HG02623 (cell line): Measurements from ENCODE around the gene VPS26B.
"Not testable (repeated sequence)": the region's sequence is repeated elsewhere in the genome, so short reads cannot be mapped to it uniquely, and the experiment has no call there.

Experiments used
- ATAC-seq: cut with Tn5 transposase; IDR thresholded peaks from one replicate; pipeline ENCODE4 v1.9.1; 2021; ENCODE audit warnings: moderate library complexity; ENCODE audit not compliant: unreplicated experiment

Gene VPS26B

DNA sequence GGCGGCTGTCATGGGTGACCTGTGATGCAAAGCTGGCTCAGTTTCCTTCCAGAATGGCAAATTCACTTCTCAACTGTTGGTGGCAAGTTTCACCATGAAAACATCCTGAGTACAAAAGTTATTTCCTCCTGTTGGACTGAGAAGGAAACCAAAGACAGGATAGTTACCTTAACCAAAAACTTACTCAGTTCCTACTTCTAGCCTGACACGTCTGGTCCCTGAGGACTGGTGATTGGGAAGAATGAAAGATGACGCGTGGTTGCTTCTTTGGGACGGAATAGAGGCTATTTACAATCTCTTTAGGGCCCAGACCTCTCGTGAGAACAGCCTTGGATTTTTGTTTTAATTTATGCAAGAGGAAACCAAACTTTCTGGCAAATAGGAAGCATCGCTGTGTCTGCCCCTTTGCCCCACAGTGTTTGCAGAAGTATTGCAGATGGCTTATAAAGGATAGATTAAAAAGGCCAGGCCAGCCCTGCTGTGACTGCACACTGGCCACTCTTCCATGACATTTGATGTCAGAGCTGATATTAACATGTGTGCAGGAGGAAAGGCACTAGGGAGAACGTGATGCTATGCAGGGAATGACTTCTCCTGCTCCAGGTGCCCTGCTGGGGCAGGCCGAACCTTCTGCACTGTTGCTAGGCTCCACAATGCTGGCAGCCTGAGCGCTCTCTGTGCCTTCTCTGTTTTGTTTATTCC is 7.6 kb downstream of the VPS26B start:
- no peak for ATAC-seq

DNA sequence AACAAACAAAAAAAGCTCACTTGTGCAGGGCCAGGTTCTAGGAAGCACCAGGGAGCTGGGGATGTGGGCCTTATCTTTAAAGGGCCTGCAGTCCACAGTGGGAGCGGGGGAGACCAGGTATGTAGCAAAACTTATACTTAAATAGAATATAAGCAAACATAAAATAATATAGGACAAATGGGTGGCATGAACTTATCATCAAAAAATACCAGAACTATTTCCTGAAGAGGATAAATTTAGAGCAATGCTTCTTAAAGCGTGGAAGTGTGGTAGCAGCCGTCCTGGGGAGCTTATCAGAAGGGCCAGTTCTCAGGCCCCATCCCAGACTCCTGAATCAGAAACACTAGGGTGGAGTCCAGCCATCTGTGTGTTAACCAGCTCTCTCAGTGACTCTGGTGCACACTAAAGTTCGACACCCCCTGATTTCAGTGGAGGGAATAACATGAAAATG is 9.3 kb downstream of the VPS26B start:
- no peak for ATAC-seq

DNA sequence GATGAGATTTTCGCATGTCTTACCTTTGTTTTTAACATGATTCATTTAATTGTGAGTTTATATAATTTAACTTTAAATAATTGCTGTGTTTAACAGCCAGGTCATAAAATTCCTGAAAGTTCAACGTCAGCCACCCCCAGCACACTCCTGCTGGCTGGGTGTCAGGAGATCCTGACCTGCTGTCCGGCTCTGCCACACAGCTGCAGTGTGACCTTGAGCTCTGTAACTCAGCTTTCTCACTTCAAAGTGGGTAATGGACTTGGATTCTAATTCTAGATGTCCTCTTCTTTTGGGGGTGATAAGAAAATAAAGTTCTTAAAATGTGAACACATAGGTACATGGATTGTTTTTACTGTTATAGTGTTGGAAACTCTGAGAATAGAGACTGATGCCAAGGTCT is 10.9 kb downstream of the VPS26B start:
- ATAC-seq, result no peak

DNA sequence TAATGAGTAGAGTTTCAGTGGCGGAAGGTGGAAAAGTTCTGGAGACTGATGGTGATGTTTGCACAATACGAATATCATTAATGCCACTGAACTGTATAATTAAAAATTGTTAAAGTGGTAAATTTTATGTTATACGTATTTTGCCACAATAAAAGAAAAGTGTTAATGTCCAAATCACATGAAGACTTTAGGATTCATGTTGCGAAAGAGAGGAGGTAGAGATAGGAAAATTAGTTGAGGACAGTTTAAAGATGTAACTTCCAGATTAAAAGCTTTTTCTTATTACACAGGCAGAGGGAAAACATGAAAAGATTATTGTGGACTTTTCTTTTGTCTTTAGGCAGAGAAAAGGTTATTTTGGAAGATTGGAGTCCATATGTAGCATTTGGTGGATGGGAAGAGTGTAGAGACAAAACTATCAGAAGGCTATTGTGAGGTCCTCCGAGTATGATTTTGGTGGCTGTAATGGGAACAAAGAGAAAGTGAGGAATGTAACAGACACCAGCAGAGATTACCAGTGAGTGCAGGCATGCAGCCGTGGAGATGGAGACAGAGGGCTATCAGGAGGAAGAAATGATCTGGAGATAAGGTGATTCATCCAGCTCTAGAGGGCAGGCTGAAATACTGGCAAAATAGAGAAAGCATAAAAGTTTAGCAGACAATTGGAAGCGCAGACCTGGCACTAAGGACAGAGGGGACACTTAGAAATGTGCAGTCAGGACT is 12.5 kb downstream of the VPS26B start:
- no peak for ATAC-seq

DNA sequence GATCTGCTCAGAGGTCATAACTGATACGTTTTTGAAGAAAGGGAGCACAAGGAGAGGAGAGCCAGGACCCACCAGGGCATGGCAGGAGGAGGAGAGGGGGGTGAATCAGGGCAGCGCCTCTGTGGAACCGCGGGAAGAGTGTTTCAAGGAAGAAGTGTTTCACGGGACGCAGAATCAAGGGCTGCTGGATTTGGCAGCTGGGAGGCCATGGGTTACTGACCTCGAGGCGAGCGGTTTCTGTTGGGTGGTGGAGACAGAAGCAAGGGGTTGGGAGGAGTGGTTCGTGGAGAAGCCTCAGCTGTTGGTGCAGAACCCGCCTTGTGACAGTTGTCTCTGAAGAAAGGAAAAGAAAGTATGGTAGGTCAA is 13.1 kb downstream of the VPS26B start:
- ATAC-seq, result no peak

DNA sequence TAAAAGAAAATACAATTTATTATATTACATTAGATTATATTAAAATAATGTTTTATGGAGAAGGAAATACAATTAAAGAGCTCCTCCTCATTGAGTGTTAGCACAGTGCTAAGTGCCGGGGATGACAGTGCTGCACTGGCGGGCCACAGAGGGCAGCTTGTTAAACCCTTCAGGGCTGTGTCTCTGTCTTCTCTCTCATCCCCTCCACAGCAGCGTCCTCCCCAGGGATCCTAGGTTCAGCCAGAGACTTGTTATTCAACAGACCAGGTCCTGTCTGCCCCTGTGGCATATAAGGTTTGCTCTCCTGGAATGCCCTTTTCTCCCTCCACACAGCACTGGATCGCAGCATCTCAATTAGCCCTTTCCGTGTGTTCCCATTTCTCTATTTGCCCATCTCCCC is 14.5 kb downstream of the VPS26B start:
- ATAC-seq, result no peak

DNA sequence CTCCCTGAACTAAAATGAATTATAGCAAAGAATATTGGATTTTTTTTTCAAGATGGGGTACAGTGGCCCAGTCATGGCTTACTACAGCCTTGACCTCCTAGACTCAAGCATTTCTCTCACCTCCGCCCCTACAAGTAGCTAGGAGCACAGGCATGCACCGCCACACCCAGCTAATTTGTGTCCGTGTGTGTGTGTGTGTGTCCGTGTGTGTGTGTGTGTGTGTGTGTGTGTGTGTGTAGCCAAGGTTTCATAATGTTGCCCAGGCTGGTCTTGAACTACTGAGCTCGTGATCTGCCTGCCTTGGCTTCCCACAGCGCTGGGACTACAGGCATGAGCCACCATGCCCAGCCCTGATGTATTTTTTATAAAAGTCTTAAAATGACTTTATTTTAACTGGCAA is 16.1 kb downstream of the VPS26B start:
- no peak for ATAC-seq

DNA sequence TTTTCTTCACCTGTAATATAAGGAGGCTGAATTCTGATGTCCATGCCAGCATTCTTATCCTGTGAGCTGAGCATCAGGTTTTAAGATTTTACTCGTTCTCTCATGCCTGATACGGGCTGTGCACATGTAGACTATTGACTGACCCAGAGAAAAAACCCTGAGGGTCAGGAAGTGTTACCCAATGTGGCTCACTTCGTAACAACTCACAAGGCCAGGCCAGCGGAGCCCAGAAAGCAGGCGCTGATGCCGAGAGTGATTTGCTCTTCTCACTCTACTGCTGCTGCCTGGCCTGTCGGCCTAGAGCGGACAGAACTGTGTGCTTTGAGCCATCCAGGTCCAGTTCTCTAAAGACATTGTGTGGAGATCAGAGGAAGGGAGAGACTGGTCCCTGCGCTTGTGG is 17.9 kb downstream of the VPS26B start:
- no peak for ATAC-seq

DNA sequence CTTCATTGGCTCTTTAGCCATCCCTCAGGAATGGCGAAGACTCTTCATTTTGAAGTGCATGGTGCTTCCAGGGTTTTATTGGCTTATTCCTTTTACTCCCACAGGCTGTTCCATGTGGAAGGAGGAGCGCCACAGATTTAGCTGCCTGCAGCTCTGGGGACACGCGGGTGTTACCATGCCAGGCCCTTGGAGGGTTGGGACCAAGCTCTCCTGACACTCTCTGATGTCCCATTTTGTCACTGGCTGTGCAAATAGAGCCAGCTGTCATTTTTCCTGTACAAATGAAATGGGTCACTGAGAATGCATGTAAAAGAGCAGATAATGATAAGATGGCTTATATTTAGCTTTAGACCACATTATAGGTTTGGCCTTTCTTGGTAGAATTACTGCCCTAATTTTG is 19.4 kb downstream of the VPS26B start:
- no peak for ATAC-seq

DNA sequence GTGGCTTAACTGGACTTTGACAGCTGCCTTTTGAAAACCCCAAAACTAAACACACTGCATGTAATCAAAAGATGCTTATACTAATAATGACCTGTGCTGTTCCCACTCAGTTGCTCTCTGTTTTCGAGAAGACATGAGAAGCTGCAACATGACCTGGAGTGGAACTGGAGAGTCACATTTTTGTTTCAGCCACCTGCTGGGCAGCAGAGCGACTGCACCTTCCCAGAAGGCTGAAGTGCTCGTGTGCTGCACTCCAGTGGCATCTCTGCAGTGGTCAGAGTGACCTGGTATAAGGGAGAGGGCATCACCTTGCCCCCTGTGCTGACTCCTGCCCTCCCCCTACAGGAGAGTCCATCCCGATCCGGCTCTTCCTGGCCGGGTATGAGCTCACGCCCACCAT is 20.1 kb downstream of the VPS26B start:
- peak; percentile 68 for ATAC-seq

DNA sequence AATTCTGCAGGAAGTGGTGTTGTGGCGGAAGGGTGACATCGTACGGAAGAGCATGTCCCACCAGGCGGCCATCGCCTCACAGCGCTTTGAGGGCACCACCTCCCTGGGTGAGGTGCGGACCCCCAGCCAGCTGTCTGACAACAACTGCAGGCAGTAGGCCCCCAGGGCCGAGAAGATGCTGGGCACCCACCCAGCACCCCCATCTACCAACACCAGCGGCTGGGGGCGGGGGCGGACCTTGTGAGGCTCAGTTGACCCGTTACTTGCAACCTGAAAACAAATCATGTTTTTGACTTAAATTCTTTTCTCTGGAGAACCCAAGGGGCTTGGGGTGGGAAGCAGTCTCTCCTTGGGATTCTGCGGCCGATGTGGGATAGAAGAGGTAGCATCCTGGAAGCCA is 21.0 kb downstream of the VPS26B start:
- no peak for ATAC-seq

DNA sequence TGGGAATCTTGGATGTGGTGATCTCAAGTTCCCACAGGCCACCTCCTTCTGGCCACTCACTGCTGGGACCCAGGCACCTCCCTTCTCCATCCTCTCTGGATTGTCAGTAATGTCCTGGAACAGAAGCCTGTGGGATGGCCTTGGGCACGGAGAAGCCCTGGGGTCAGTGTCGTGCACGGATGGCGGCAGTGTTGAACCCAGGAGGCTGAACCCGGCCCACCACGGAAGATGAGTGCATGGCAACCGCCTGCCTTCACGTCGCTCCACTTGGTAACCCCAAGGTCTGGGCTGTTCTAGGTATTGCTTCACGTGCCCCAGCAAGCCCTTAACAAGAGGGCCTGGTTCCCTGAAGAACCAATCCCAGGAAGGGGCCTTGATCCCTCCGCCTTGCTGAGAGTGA is 21.6 kb downstream of the VPS26B start:
- no peak for ATAC-seq

DNA sequence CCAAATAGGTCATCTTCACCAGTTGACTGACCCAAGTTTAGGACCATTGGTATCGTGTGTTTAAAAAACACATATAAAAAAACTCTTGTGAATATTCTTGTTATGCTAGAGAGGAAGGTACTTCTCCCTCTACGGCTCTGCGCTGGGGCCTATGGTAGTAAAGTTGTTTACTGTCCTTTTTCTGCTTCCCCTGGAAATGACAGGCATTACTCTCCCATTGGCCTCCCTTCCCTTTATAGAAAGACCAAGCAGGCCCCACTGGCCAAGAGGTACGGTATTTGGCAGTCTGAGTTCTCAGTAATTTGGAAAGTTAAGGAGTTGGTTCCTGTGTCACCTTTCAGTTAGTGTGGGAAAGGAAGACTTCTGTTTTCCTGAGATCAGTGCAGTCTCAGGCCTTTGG is 22.2 kb downstream of the VPS26B start:
- ATAC-seq, result no peak

DNA sequence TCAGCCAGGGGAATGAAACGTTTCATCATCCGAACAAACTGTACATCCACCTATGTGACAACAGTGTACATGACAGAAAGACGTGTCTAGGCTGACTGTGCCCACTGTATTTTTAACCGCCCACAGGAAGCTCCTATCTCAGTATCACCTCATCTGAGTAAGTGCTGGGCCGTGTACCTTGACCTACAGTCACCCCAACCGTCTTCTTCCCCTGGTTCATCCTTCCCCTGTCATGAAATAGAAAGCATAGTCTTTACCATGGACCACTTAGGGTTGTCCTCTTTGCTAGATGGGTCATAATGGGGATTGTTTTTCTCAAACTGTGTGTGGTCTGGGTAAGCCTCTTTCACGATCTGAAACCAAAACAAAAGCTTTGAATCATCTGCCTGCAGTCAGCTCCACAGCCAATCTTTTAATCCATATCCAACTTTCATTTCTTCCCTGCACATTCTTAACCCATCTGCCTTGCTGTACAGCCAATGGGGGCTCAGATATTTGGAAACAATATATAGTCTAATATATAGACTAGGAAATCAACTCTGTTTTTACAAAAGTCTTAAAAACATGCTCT is 24.5 kb downstream of the VPS26B start:
- ATAC-seq, result no peak

DNA sequence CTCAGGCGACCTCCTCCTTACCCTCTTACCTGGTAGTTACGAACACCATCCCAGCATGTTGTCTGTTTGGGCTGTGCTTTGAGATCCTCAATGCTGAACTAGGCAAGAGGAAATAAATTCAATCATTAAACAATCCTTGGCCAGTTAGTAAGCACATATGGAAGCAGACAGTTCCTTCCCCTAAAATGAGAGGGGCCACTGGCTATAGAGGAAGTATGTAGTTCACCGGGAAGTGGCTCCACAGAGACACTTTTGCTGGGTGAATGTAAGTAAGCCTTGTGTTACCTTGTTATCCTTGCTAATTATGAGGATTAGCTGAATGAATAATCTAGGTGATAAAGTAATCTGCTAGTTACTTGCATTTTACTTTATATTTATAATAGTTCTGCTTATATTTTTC is 25.8 kb downstream of the VPS26B start:
- no peak for ATAC-seq

DNA sequence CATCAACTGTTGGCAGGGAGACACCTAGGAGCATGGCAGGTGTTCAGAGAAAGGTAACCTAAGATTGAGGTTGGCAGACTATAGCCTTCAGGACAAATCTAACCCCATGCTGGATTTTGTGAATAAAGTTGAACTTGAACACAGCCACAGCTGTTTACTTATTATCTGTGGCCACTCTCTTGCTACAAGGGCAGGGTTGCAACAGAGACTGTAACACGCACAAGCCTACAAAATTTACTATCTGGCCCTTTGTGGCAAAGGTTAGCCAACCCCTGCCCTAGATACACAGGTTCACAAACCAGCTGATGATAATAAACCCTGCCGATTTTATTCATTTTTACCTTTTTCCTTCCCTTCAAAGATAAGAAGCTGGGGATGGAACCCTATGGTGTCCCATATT is 26.2 kb downstream of the VPS26B start:
- ATAC-seq, result no peak

DNA sequence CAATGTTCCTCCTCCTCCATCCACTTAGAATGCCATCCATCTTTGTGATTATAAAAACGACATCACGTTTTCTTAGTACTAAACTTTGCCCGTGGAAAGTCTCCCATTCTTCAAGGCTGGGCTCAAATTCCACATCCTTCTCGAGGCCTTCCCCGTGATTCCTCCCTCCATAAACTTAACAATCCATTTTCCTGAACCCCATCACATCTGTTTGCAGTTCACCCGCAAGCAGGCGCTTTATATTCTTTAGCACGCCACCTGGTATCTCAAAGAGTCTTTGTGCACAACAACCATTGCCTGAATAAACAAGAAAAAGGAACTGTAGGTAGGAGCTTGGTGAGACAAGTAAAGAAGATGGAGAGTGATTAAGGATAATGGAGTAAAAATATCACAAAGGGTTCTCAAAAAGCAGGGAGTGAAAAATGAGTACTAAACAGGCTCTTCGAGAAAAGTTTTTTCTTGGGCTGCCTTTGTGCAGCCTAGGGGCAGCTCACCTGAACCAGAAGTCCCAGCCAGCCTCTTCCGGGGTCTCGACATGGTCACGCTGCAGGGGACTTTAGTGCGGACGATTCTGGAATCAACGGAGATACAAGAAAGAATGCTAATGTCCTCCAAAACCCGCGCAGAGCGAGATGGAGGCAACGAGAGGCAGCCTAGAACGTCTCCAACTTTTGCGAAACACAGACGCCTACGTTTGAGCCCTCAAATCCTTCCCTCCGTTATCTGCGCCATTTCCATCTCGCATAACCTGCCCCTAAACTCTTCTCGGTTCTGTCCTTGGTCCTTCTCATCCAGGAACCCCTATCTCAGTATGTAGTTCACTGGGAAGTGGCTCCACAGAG is 28.1 kb downstream of the VPS26B start:
- ATAC-seq, result peak; percentile 24

DNA sequence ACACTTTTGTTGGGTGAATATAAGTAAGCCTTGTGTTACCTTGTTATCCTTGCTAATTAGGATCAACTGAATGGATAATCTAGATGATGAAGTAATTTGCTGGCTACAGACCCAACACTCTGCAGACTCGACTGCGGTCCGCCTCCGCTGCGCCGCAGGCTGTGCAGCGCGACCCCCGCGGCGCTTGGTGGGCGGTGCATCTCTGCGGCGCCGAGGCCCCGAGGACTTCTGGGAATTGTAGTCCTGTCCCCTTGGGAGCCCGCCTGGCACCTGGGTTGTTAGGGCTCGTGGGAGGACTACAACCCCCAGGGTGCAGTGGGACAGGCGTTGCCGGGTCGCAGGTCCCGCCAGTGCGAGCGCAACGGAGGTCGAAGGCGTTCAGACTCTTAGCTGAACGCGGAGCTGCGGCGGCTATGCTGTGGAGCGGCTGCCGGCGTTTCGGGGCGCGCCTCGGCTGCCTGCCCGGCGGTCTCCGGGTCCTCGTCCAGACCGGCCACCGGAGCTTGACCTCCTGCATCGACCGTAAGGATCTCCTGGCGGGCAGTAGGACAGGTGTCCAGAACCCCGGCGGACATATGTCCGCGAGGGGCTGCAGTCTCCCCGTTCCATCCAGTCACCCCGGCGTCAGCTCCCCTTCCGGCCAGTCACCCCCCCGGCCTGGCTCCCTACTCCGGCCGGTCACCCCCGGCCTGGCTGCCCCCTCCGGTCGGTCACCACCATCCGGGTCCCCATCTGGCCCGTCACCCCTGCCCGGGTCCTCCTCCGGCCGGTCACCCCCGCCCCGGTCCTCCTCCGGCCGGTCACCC is 28.9 kb downstream of the VPS26B start, which contains the start of the genes ACAD8 and THYN1:
ACAD8 (plus strand) TSS at position 381 of the 806 bp plus-strand sequence; CDS start at position 414, 33 bp downstream.
THYN1 (minus strand) TSS at position 165 of the 806 bp plus-strand sequence. CDS start 470 bp downstream, outside the sequence.
- ATAC-seq, result peak; percentile 99

DNA sequence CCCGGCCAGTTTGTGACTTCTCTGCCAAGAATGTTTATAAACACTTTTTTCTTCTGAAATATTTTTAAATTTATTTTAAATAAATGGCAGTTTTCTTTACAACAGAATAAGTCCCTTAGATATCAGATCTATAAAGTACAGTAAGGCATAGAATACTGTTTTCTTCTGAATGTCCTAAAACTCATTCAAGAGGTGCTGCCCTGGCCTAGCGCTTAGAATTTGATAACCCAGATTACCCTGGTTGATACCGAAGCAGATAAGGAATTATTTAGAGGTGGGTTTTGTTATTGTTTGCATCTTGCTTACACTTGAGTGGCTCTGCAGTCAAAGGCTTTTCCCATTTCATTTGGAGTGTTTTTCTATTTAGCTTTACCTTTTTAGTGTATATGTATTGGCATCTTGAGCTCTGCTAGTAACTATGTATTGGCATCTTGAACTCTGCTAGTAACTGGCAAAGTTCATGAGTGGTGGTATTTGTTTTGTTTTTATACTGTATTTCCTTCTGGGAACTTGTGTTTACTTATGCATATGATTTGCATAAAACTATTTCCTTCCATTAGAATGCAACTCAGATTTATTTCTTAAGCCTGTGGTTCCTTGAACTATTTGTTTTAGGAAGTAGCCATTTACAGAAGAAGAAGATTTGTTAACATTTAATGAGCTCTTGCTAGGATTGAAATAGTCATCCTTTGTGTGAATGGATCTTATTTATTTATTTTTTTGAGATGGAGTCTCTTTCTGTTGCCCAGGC is 30.1 kb downstream of the VPS26B start:
- ATAC-seq, result no peak

DNA sequence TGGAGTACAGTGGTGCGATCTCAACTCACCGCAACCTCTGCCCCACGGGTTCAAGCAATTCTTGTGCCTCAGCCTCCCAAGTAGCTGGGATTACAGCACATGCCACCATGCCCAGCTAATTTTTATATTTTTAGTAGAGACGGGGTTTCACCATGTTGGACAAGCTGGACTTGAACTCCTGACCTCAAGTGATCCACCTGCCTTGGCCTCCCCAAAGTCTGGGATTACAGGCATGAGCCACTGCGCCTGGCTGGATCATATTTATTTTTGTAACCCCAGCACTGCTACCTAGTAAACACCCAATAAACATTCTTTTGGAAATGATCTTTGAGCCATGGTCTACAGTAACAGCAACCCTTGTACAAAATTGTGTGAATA is 30.7 kb downstream of the VPS26B start:
- not testable (repeated sequence) for ATAC-seq
